NB4 (cell line): ENCODE data around the gene PLAGL1.

Source experiments
- DNase-seq: peaks from one replicate; pipeline ENCODE4 v3.0.0; 2010; ENCODE audit warnings: low read depth
- H3K4me3 ChIP-seq: one replicate; pipeline ENCODE4 v1.5.1; 2011; ENCODE audit warnings: mild to moderate bottlenecking, low read depth, low read length, moderate library complexity
- CTCF ChIP-seq: IDR thresholded peaks from one replicate; pipeline ENCODE4 v1.5.1; 2012; ENCODE audit warnings: low read depth, low read length
- MYC ChIP-seq: IDR thresholded peaks from 2 replicates; pipeline ENCODE4 v1.6.1; 2011; ENCODE audit warnings: low read depth, low read length
- POLR2A ChIP-seq: IDR thresholded peaks from 2 replicates; pipeline ENCODE4 v1.6.1; 2011; ENCODE audit warnings: mild to moderate bottlenecking; ENCODE audit not compliant: insufficient read length; ENCODE audit errors: extremely low read depth
- TF ChIP-seq, protein P1 (sequence below): IDR thresholded peaks from 2 replicates; pipeline ENCODE4 v1.6.1; 2011; ENCODE audit warnings: low read depth, low read length

PLAGL1 gene

GRCh38 chr6:143952947-143953701 lies 54.9 kb downstream of the PLAGL1 start:
- H3K4me3 ChIP-seq = no peak overlapping the region
- TF ChIP-seq POLR2A (no peak), MYC (no peak), CTCF (no peak)
- TF ChIP-seq, protein P1, sequence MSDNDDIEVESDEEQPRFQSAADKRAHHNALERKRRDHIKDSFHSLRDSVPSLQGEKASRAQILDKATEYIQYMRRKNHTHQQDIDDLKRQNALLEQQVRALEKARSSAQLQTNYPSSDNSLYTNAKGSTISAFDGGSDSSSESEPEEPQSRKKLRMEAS = no peak
- no peak for DNase-seq

GRCh38 chr6:143952060-143952778 lies 55.8 kb downstream of the PLAGL1 start:
- DNase-seq = no peak
- TF ChIP-seq, protein P1 = no peak
- TF ChIP-seq POLR2A (no peak), MYC (no peak), CTCF (no peak)
- H3K4me3 ChIP-seq = no peak overlapping the region

- no peak overlapping the region for H3K4me3 ChIP-seq
- no peak for DNase-seq
- TF ChIP-seq, protein P1 = no peak
- TF ChIP-seq MYC = no peak
- TF ChIP-seq CTCF = no peak
- TF ChIP-seq POLR2A = no peak
These were observed 57.2 kb downstream of the PLAGL1 start for GRCh38 chr6:143950875-143951274.

DNA sequence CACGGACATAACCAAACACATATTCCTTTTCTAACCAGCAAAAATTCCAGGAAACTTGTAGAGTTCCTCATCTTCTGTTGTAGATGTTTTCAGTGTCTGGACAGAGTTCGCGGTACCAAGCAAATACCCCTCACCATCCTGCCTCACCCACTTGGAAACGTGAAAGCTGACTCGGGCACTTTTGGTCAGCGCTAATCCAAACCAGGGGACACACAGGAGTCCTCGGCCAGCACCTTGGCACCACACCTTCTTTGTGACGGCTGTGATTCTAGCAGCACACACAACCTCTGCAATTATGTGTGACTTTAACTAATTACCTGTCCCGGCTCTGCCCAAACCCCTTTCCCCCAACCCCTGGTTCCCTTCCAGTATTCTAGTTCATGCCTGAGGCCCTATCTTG lies 58.1 kb downstream of the PLAGL1 start:
- no peak for DNase-seq
- no peak overlapping the region for H3K4me3 ChIP-seq
- TF ChIP-seq MYC (no peak), CTCF (no peak), POLR2A (no peak)
- TF ChIP-seq, protein P1 = no peak

DNA sequence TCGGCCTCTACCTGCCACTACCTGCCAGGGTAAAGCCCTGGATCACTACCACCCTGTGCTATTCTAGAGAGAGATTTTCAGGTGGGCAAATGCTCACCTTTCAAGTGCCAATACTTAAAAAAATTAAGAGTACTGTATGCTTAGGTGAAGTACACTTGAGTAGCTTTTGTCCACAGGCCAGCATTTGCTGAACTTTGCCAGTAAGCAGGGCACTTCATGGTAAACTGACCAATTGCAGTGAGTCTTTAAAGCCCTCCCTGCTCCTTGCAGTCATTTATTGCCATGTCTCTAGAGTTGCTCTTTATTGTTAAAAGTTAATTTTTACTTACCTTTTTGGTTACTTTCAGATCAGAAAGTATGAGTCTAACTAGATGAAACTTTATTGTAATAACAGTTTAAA lies 58.5 kb downstream of the PLAGL1 start:
- no peak for DNase-seq
- TF ChIP-seq POLR2A = no peak
- TF ChIP-seq MYC = no peak
- TF ChIP-seq, protein P1 = no peak
- no peak for TF ChIP-seq CTCF

More for the DNA sequence above, 58.5 kb downstream of the PLAGL1 start:
- no peak overlapping the region for H3K4me3 ChIP-seq
